MCF 10A (cell line): Measurements from ENCODE around the gene IQCH. TPM values are rescaled to one million over a fixed set of nuclear protein-coding genes. Genes with fewer than 3 reads are reported as not detected.

ENCODE experiments used
- BruUV-seq: library from RNA; stranded (reverse); fragments of 400-500 nt; replicated peaks from 2 replicates; lab custom pipeline; 2021; lab: Mats Ljungman, UMichigan
- CTCF ChIA-PET: fragments of 300-600 bp; sonication (Branson Sonifier 250); formaldehyde crosslinking; extraction: SDS; loops from one replicate; lab custom pipeline; 2021; ENCODE audit warnings: antibody characterized with exemption, inconsistent platforms; lab: Yijun Ruan, JAX
- POLR2A ChIA-PET: fragments of 300-600, 350-650 bp; sonication (Branson Sonifier 250); formaldehyde crosslinking; extraction: SDS; loops from one replicate; lab custom pipeline; 2020; ENCODE audit warnings: antibody characterized with exemption, inconsistent platforms; lab: Yijun Ruan, JAX
- DNase-seq: peaks from one replicate; pipeline ENCODE4 v3.0.0-alpha.2; 2018; ENCODE audit not compliant: unreplicated experiment
- H3K27ac Mint-ChIP-seq: one replicate; pipeline ENCODE4 v1.8.0; 2022; ENCODE audit warnings: mild to moderate bottlenecking, low read depth, mixed read lengths; ENCODE audit not compliant: unreplicated experiment
- H3K27me3 Mint-ChIP-seq: one replicate; pipeline ENCODE4 v1.8.0; 2022; ENCODE audit warnings: mixed read lengths; ENCODE audit not compliant: insufficient read depth, unreplicated experiment
- H3K36me3 Mint-ChIP-seq: one replicate; pipeline ENCODE4 v1.8.0; 2022; ENCODE audit warnings: mild to moderate bottlenecking, moderate library complexity, mixed read lengths; ENCODE audit not compliant: insufficient read depth, unreplicated experiment
- H3K4me1 Mint-ChIP-seq: one replicate; pipeline ENCODE4 v1.8.0; 2022; ENCODE audit warnings: mixed read lengths; ENCODE audit not compliant: insufficient read depth, unreplicated experiment
- H3K4me3 Mint-ChIP-seq: one replicate; pipeline ENCODE4 v1.8.0; 2022; ENCODE audit warnings: mild to moderate bottlenecking, moderate library complexity, mixed read lengths; ENCODE audit not compliant: unreplicated experiment
- H3K9me3 Mint-ChIP-seq: one replicate; pipeline ENCODE4 v1.8.0; 2022; ENCODE audit warnings: mixed read lengths; ENCODE audit not compliant: unreplicated experiment
- CTCF ChIP-seq: fragments of 200-600 bp; IDR thresholded peaks from one replicate; pipeline ENCODE4 v1.8.0; 2022; ENCODE audit warnings: antibody characterized with exemption, mild to moderate bottlenecking; ENCODE audit not compliant: unreplicated experiment
- intact Hi-C: fragments of 100-400 bp; cut with micrococcal nuclease; formaldehyde crosslinking; loops from 2 replicates; pipeline ENCODE4 v1.14.1; 2022
- total RNA-seq: library from RNA; stranded (reverse); gene quantifications from 2 replicates; pipeline ENCODE4 v1.2.3, GENCODE V29; 2022

IQCH gene
- total RNA-seq, 1 experiment from 2014 or later: 5.0 TPM

GRCh38 chr15:67290319-67290718 is 35.7 kb downstream of the IQCH start:
- TF ChIP-seq CTCF: no peak
- H3K27me3 Mint-ChIP-seq: no peaks in the 10 kb centered on the region
- H3K27ac Mint-ChIP-seq: no peak overlapping the region
- DNase-seq: peak; percentile 24
- CTCF ChIA-PET: no interaction called here
- BruUV-seq: no TSS peak
- no peaks in the 10 kb centered on the region for H3K4me1 Mint-ChIP-seq
- intact Hi-C loops: no loop called here
- POLR2A ChIA-PET: interaction anchor here (0.7 kb wide), 2 partner anchors 10 to 87 kb away, joined by 3 to 4 read pairs; no protein-coding TSS in a partner anchor
- no peak overlapping the region for H3K4me3 Mint-ChIP-seq
- no peaks in the 10 kb centered on the region for H3K36me3 Mint-ChIP-seq
- no peaks in the 10 kb centered on the region for H3K9me3 Mint-ChIP-seq

GRCh38 chr15:67296188-67296587 is 41.6 kb downstream of the IQCH start:
- no peaks in the 10 kb centered on the region for H3K36me3 Mint-ChIP-seq
- H3K27ac Mint-ChIP-seq: no peak overlapping the region
- TF ChIP-seq CTCF: no peak
- no peaks in the 10 kb centered on the region for H3K9me3 Mint-ChIP-seq
- intact Hi-C loops: no loop called here
- H3K27me3 Mint-ChIP-seq: no peaks in the 10 kb centered on the region
- DNase-seq: peak; percentile 3
- BruUV-seq: no TSS peak
- no peaks in the 10 kb centered on the region for H3K4me1 Mint-ChIP-seq
- POLR2A ChIA-PET: interaction anchor here (1.3 kb wide), 1 partner anchor 43 kb away, joined by 3 read pairs; no protein-coding TSS in a partner anchor
- no peak overlapping the region for H3K4me3 Mint-ChIP-seq
- CTCF ChIA-PET: no interaction called here

- ChIA-PET CTCF (interaction anchor here (0.5 to 0.7 kb wide), 2 partner anchors 54 to 513 kb away, joined by 3 read pairs; no protein-coding TSS in a partner anchor), POLR2A (interaction anchor here (1.3 kb wide), 1 partner anchor 43 kb away, joined by 3 read pairs; no protein-coding TSS in a partner anchor)
- Mint-ChIP-seq H3K4me3 (no peak overlapping the region), H3K27me3 (no peaks in the 10 kb centered on the region), H3K4me1 (no peaks in the 10 kb centered on the region), H3K9me3 (no peaks in the 10 kb centered on the region), H3K27ac (no peak overlapping the region), H3K36me3 (no peaks in the 10 kb centered on the region)
- BruUV-seq: no TSS peak
- DNase-seq: no peak
- intact Hi-C loops: no loop called here
- TF ChIP-seq CTCF: no peak
Observed at GRCh38 chr15:67296684-67297083, 42.1 kb downstream of the IQCH start.

- Mint-ChIP-seq H3K36me3 (no peaks in the 10 kb centered on the region), H3K27ac (no peak overlapping the region), H3K4me1 (no peaks in the 10 kb centered on the region), H3K4me3 (no peak overlapping the region), H3K9me3 (no peaks in the 10 kb centered on the region), H3K27me3 (no peaks in the 10 kb centered on the region)
- no peak for DNase-seq
- ChIA-PET POLR2A (interaction anchor here (1.1 to 1.4 kb wide), 3 partner anchors 10 to 357 kb away, joined by 3 read pairs; no protein-coding TSS in a partner anchor), CTCF (interaction anchor here (0.8 to 2.4 kb wide), 4 partner anchors 61 to 692 kb away, joined by 4 to 16 read pairs (median 4); no protein-coding TSS in a partner anchor)
- no peak for TF ChIP-seq CTCF
- intact Hi-C loops: loop anchor here (10.0 kb wide), 1 partner anchor 534 kb away; no protein-coding TSS in a partner anchor
- BruUV-seq: no TSS peak
Observed at GRCh38 chr15:67300266-67301025, 45.9 kb downstream of the IQCH start.
